ENCODE measurements around the gene FOXD2.

FOXD2 gene

DNA sequence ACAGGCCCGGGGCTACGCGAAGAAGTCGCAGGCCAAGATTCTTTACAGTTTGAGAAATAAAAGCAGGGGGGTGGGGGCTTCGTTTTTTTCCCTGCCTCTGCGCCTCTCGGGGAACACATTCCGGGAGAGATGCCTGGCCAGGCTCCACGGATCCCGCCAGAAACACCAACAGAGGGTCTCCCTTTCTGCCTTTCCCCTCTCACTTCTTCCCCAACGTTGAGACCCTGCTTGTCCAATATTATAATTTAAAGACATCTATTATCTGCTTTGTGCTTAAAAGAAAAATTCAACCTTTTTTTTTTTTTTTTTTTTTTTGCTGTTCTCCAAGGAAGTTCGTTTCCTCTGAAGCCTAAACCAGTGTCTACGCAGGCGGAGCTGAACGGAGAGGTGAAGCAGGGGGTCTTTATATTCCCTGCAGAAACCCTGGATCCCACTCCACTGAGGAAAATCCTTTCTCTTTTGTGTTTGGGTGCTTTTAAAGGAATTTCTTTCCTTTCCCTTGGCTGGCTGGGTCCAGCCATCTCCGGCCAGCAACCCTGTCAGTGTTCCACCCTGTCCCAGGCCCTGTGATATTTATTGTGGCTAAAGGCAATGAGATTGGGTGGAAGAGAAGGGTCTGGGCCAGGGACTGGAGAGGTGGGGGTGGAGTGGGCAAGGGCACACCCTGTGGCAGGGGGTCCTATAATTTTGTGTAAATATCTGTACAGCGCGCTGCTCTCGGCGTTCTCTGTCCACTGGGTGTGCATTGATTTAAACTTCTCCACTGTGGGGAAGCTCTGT lies 2.2 kb downstream of the FOXD2 start:
- DNase-seq = no peak
- no peak for TF ChIP-seq GATA1 (IDR thresholded peaks at IDR 0.05; ENCODE audit: low read depth, low read length)
- TF ChIP-seq POLR2A (IDR thresholded peaks at IDR 0.05; ENCODE audit: low read length) = no peak

- TF ChIP-seq POLR2A (IDR thresholded peaks at IDR 0.05; ENCODE audit: low read length) (no peak), GATA1 (IDR thresholded peaks at IDR 0.05; ENCODE audit: low read depth, low read length) (no peak)
- peak in 1 of 2 experiments; percentile 11 for DNase-seq
Measured at GRCh38 chr1:47440599-47441081, 2.8 kb downstream of the FOXD2 start.

GRCh38 chr1:47441450-47442106 lies 3.7 kb downstream of the FOXD2 start:
- no peak for TF ChIP-seq GATA1 (IDR thresholded peaks at IDR 0.05; ENCODE audit: low read depth, low read length)
- no peak for TF ChIP-seq POLR2A (IDR thresholded peaks at IDR 0.05; ENCODE audit: low read length)
- no peak for DNase-seq

DNA sequence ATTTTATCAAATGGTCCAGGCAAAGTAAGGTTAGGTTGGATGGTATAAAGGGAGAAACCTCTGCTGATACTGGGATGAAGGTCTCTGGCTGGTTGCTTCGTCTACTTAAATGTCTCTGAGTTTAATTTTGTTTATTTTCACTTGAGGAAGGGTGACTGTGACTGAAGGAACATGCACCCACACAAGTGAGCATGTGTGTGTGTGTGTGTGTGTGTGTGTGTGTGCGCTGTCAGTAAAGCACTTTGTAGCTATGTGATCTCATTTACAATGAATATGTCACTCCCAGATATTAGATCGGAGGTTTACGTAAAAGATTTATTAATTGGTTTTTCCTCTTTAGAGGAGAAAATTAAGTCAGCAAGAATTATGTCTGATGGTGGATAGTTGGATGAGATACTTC lies 4.4 kb downstream of the FOXD2 start:
- no peak for DNase-seq
- TF ChIP-seq POLR2A (IDR thresholded peaks at IDR 0.05; ENCODE audit: low read length) = no peak
- TF ChIP-seq GATA1 (IDR thresholded peaks at IDR 0.05; ENCODE audit: low read depth, low read length) = no peak

GRCh38 chr1:47442842-47443529 lies 5.1 kb downstream of the FOXD2 start:
- DNase-seq = no peak
- no peak for TF ChIP-seq GATA1 (IDR thresholded peaks at IDR 0.05; ENCODE audit: low read depth, low read length)

DNA sequence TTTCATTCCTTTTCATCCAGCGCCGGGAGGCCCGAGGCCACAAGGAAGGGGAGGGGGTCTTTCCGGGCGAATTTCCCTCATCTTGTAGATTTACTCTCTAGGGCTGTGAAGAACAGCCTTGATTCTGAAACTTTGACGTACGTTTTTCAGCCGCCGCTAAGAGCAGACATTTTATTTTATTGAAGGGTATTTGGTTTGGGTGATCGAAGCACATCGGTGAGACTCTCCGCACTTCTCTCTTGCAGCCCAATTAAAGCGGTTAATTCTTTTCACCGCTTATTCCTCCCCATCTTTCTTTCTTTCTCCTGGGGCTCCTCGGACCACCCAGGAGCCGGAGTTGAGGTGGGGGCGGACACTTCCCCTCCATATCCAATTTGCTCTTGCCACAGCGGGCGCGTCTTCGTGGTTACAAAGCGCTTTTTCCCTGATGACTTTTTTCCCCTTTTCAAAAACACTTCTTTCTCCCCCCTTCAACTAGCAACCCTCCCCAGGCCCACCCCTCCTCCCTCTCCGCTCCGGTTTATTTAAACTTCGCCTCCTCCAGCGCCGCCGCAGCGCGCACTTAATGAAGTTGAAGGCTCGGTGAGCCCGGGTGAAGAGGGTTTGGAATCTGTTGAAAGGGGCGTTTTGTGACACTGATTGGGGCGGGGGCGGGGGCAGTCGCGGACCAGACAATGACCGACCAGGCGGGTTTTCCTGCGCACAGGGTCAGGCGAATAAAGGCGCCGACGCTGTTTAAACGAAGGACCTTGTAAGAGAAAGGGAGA lies 5.9 kb downstream of the FOXD2 start:
- DNase-seq = no peak

GRCh38 chr1:47444297-47444561 lies 6.4 kb downstream of the FOXD2 start:
- no peak for DNase-seq
- TF ChIP-seq GATA1 (IDR thresholded peaks at IDR 0.05; ENCODE audit: low read depth, low read length) (no peak), POLR2A (IDR thresholded peaks at IDR 0.05; ENCODE audit: low read length) (no peak)

More for the DNA sequence above, 5.9 kb downstream of the FOXD2 start:
- TF ChIP-seq POLR2A (IDR thresholded peaks at IDR 0.05; ENCODE audit: low read length) (no peak), GATA1 (IDR thresholded peaks at IDR 0.05; ENCODE audit: low read depth, low read length) (no peak)

DNA sequence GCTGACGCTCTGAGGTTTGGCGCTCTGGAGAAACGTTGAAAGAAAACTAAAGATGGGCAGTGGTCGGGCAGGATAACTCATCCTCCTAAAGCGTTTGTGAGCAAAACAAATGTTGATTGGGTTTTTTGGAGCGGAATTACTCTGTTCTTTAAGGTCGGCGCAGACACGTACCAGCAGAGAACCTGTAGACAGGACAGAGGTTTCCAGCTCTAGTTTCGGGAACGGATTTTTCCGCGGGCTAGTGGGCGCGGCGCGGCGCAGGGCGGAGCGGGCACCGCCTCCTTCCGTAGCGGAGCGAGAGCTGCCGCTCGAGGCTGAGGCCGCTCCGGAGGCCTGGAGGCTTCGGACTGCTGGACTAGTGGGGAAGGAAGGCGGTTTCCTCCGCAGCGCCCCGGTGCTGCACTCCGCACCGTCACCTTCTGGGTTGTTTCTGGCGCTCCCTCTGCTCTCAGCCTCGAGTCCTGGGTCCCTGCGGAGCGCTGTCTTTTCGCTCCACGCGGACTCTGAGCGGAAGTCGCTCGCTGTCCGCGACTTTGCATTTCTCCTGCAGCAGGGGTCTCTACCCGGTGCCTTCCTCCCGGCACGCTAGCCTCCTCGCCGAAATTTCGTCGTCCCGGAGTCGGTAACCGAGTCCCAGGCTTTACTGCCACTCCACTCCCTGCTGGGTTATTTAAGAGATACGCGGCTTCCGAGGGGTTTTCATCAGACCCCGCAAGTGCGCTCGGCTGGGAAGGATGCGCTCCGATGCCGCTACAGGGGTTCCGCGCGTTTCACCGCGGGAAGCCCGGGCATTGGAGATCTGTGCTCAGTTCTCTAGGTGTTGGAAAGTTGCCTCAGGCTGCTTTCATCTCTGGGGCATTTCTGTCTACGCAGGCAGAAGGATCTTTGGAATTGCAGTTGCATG lies 7.0 kb downstream of the FOXD2 start:
- no peak for TF ChIP-seq GATA1 (IDR thresholded peaks at IDR 0.05; ENCODE audit: low read depth, low read length)
- TF ChIP-seq POLR2A (IDR thresholded peaks at IDR 0.05; ENCODE audit: low read length) = no peak
- DNase-seq = no peak

DNA sequence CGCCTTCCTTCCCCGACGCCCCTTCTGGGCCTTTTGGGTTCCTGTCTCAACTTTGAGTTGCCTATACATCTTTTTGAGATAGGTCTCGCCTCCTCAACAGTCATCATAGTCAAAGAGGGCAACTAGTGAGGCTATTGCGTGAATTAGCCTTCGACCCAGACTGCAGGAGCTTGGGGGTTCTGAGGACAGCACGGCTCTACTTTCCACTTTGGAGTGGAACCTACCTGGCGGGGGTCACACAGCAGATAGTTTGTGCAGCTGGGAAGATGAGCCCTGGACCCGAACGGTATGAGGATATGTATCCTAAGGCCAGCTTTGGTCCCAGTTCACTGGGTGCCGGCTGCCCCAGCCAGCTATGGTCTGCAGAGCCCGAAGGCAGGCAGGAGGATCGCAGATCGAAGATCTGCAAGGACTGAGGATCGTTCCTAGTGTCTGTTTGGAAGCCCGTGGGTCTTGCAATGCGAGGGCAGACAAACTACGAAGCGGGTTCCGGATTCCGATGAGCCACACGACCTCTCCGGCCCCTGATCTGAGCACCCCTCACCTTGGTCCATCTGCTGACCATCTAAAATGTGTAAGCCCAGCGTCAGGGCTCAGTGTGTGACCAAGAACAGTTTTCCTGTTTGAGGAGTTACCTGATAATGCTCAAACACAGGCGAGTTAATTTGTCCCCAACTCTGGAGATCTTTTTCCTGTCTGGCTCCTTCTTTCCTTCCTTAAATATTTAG lies 8.1 kb downstream of the FOXD2 start:
- DNase-seq = no peak
- TF ChIP-seq POLR2A (IDR thresholded peaks at IDR 0.05; ENCODE audit: low read length) = no peak
- no peak for TF ChIP-seq GATA1 (IDR thresholded peaks at IDR 0.05; ENCODE audit: low read depth, low read length)

DNA sequence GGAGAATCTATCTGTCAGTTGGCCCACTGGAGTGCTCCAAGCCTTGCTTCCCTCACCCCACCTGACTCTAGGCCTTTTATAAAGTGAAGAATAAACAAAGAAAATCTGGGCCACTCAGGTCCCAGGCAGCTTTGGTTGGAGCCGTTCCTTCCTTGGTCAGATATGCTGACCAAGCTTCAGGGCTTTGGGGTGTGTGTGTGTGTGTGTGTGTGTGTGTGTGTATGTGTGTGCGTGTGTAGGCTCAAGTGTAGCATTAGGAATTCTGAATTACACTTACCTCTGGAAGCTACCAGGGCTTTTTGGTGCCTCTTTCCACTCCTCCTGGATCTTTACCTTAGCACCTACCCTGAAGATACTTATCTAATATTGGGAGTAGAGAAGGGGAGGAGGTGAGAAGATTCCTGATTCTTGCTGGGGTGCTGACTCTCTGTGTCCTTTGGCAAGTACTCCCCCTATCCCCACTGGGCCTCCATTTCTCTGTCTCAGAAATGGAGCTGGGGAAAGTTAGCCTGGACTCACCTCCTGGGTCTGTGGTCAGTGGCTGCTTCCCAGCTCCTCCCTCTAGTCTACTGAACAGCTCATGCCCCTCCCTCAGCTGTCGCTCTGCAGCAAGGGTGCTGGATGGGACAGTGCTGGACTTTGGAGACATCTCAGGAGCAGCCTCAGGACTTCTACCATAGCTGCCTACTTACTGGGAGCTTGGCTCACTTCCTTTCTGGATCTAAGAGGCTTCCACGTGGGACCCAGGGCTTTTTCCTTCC lies 10.8 kb downstream of the FOXD2 start:
- no peak for TF ChIP-seq POLR2A (IDR thresholded peaks at IDR 0.05; ENCODE audit: low read length)
- no peak for TF ChIP-seq GATA1 (IDR thresholded peaks at IDR 0.05; ENCODE audit: low read depth, low read length)
- no peak for DNase-seq

DNA sequence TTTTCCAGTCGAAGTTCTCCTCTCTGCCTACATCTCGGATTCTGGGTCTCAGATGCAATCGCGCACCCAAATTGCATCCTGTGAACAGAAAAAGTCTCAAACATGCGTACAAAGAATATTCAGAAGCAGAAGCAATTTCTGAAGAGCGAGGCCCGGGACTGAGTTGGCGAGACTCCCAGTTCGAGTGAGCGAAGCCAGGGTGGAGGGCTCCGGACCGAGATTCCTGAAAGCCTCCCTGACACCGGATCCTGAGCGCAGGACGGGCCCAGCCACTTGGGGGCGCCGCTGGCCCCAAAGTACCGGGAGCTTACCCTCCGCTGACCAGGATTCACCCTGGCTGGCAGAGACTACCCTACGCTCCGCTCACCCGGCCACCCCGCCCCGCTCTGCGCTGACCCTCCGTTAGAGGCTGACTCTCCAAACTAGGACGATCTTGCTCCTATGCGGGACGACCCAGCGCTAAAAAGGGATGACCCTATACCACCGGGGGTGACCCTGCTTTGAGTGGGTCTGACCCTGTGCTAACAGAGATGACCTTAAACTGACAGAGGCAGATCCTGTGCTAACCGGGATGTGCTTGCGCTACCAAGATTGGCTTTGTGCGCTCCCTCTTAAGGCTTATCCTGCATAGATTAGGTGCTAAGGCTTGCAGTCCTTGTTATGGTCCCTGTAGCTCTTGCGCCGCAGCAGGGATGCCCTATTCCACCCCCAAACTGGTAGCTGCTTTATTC lies 12.1 kb downstream of the FOXD2 start:
- TF ChIP-seq POLR2A (IDR thresholded peaks at IDR 0.05; ENCODE audit: low read length) (no peak), GATA1 (IDR thresholded peaks at IDR 0.05; ENCODE audit: low read depth, low read length) (no peak)
- peak; percentile 18 to 28 for DNase-seq
